HG03064 (cell line): ENCODE results near the gene SFPQ.

Source experiments
- ATAC-seq: cut with Tn5 transposase; IDR thresholded peaks from one replicate; pipeline ENCODE4 v1.9.1; 2021; ENCODE audit warnings: low read depth; ENCODE audit not compliant: unreplicated experiment

The SFPQ gene

GRCh38 chr1:35188578-35189392 is 4.2 kb downstream of the SFPQ start:
- no peak for ATAC-seq

GRCh38 chr1:35187816-35188342 is 5.1 kb downstream of the SFPQ start:
- ATAC-seq, result no peak

- ATAC-seq, result no peak
These were observed 6.7 kb downstream of the SFPQ start for GRCh38 chr1:35186239-35186638.

GRCh38 chr1:35185200-35185599 is 7.7 kb downstream of the SFPQ start:
- ATAC-seq, result no peak

- no peak for ATAC-seq
These were observed 8.3 kb downstream of the SFPQ start for GRCh38 chr1:35184495-35185199.

GRCh38 chr1:35181790-35182455 is 11.0 kb downstream of the SFPQ start:
- ATAC-seq, result no peak

GRCh38 chr1:35180776-35181374 is 12.1 kb downstream of the SFPQ start:
- no peak for ATAC-seq

- no peak for ATAC-seq
These were observed 13.0 kb downstream of the SFPQ start for GRCh38 chr1:35179908-35180307.

- ATAC-seq, result no peak
These were observed 14.0 kb downstream of the SFPQ start for GRCh38 chr1:35178874-35179380.

GRCh38 chr1:35178295-35178695 is 14.7 kb downstream of the SFPQ start:
- no peak for ATAC-seq

- no peak for ATAC-seq
These were observed 15.6 kb downstream of the SFPQ start for GRCh38 chr1:35177237-35177786.

GRCh38 chr1:35175602-35176001 is 17.3 kb downstream of the SFPQ start:
- ATAC-seq, result no peak

- no peak for ATAC-seq
These were observed 17.8 kb downstream of the SFPQ start for GRCh38 chr1:35175098-35175576.

- no peak for ATAC-seq
These were observed 18.9 kb downstream of the SFPQ start for GRCh38 chr1:35173909-35174540.

GRCh38 chr1:35173491-35173890 is 19.5 kb downstream of the SFPQ start:
- ATAC-seq, result no peak

- no peak for ATAC-seq
These were observed 20.9 kb downstream of the SFPQ start for GRCh38 chr1:35172022-35172421.

GRCh38 chr1:35171579-35171978 is 21.4 kb downstream of the SFPQ start:
- no peak for ATAC-seq

GRCh38 chr1:35164893-35165292 is 28.1 kb downstream of the SFPQ start:
- ATAC-seq, result no peak

GRCh38 chr1:35151220-35151619 is 41.7 kb downstream of the SFPQ start:
- ATAC-seq, result no peak
